Measurements from ENCODE around the gene ECE1. TPM values are rescaled to one million over a fixed set of nuclear protein-coding genes. Genes with fewer than 3 reads are reported as not detected.

Gene ECE1
- total and polyA plus RNA-seq, 2 donors (not counting 1 experiment from before 2014, with no cell fraction given): 131 to 138 TPM

- no peak for TF ChIP-seq EZH2 (IDR thresholded peaks at IDR 0.05; ENCODE audit: low read length, missing control alignments)
- TF ChIP-seq CTCF (conservative IDR thresholded peaks at IDR 0.05 in 1 of 2, IDR thresholded peaks at IDR 0.05 in 1 of 2; ENCODE audit: low read depth in 1 of 2, low read length in 2 of 2): no peak
- Histone ChIP-seq H3K4me1 (ENCODE audit: control insufficient read depth, extremely low read depth, insufficient read depth, low read length) (no peaks in the 10 kb centered on the region), H3K9me3 (ENCODE audit: control insufficient read depth, insufficient read depth, low read depth, low read length) (no peaks in the 10 kb centered on the region), H3K79me2 (ENCODE audit: control insufficient read depth, insufficient read depth, low read length) (no peaks in the 10 kb centered on the region), H3K4me2 (ENCODE audit: extremely low read depth, insufficient read depth, low read length) (no peak overlapping the region), H3K27ac (ENCODE audit: insufficient read depth, low read length) (no peak overlapping the region), H3K4me3 (replicated peaks in 1 of 4; ENCODE audit: control extremely low read depth in 1 of 4, insufficient read depth in 1 of 4, low read depth in 3 of 4, low read length in 4 of 4) (no peak overlapping the region), H3K36me3 (ENCODE audit: control insufficient read depth, insufficient read depth, low read length) (no peaks in the 10 kb centered on the region), H2AFZ (ENCODE audit: low read length) (no peak overlapping the region), H4K20me1 (ENCODE audit: control insufficient read depth, extremely low read depth, insufficient read depth, low read length) (no peaks in the 10 kb centered on the region), H3K27me3 (ENCODE audit: control insufficient read depth, insufficient read depth, low read length) (no peaks in the 10 kb centered on the region), H3K9ac (ENCODE audit: insufficient read depth, low read length) (no peak overlapping the region)
- peak in 1 of 2 donors; percentile 69 for DNase-seq (ENCODE audit: low read depth in 2 of 2)
Measured at GRCh38 chr1:21200767-21201166, 89.5 kb downstream of the ECE1 start.

DNA sequence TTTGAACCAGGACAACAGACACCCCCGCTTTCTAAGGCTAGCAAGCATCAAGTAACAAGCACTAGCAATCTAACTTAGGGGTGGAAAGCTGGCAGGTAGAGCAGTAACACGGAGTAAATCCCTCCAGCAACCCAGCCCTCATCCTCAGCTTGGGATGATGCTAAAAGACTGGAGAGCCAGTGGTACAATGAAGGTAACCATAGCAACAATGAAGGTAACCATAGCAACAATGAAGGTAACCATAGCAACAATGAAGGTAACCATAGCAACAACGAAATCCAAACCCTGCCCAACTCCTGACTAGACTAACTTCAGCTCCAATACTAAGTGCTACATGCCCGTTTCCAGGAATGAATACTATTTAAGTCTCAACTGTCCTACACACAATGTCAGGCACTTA lies 91.3 kb downstream of the ECE1 start:
- Histone ChIP-seq H3K4me1 (ENCODE audit: control insufficient read depth, extremely low read depth, insufficient read depth, low read length) (peaks cover 3% of the 10 kb centered on the region), H3K36me3 (ENCODE audit: control insufficient read depth, insufficient read depth, low read length) (no peaks in the 10 kb centered on the region), H3K4me2 (ENCODE audit: extremely low read depth, insufficient read depth, low read length) (no peak overlapping the region), H3K4me3 (replicated peaks in 1 of 4; ENCODE audit: control extremely low read depth in 1 of 4, insufficient read depth in 1 of 4, low read depth in 3 of 4, low read length in 4 of 4) (no peak overlapping the region), H3K9ac (ENCODE audit: insufficient read depth, low read length) (no peak overlapping the region), H2AFZ (ENCODE audit: low read length) (no peak overlapping the region), H3K27ac (ENCODE audit: insufficient read depth, low read length) (no peak overlapping the region), H3K79me2 (ENCODE audit: control insufficient read depth, insufficient read depth, low read length) (no peaks in the 10 kb centered on the region), H3K9me3 (ENCODE audit: control insufficient read depth, insufficient read depth, low read depth, low read length) (no peaks in the 10 kb centered on the region), H4K20me1 (ENCODE audit: control insufficient read depth, extremely low read depth, insufficient read depth, low read length) (no peaks in the 10 kb centered on the region), H3K27me3 (ENCODE audit: control insufficient read depth, insufficient read depth, low read length) (no peaks in the 10 kb centered on the region)
- TF ChIP-seq EZH2 (IDR thresholded peaks at IDR 0.05; ENCODE audit: low read length, missing control alignments) (no peak), CTCF (conservative IDR thresholded peaks at IDR 0.05 in 1 of 2, IDR thresholded peaks at IDR 0.05 in 1 of 2; ENCODE audit: low read depth in 1 of 2, low read length in 2 of 2) (no peak)
- DNase-seq (ENCODE audit: low read depth in 2 of 2): no peak

DNA sequence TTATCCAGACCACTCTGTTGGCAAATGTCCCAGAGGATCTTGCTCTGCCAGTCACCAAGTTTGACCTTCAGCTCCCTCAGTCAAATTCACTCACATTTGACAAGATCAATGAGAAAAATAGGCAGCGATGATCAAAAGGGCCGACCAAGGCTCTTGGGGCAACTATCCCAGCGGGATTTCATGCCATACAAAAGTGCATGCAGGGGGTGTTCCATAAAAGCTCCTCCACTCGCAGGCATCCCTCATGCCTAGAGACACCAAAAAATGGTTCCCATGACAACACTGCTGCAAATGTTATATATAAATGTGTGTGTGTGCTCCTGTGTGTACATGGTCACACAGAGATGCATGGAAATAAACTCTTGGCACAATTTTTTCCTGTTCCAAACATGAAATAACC lies 97.4 kb downstream of the ECE1 start:
- no peak overlapping the region for H2AFZ ChIP-seq (ENCODE audit: low read length)

More for the DNA sequence above, 97.4 kb downstream of the ECE1 start:
- DNase-seq (ENCODE audit: low read depth in 2 of 2): no peak
- Histone ChIP-seq H3K27ac (ENCODE audit: insufficient read depth, low read length) (no peak overlapping the region), H3K9ac (ENCODE audit: insufficient read depth, low read length) (no peak overlapping the region), H3K27me3 (ENCODE audit: control insufficient read depth, insufficient read depth, low read length) (no peaks in the 10 kb centered on the region), H4K20me1 (ENCODE audit: control insufficient read depth, extremely low read depth, insufficient read depth, low read length) (no peaks in the 10 kb centered on the region), H3K4me3 (replicated peaks in 1 of 4; ENCODE audit: control extremely low read depth in 1 of 4, insufficient read depth in 1 of 4, low read depth in 3 of 4, low read length in 4 of 4) (no peak overlapping the region), H3K79me2 (ENCODE audit: control insufficient read depth, insufficient read depth, low read length) (no peaks in the 10 kb centered on the region), H3K4me1 (ENCODE audit: control insufficient read depth, extremely low read depth, insufficient read depth, low read length) (peaks cover 3% of the 10 kb centered on the region), H3K36me3 (ENCODE audit: control insufficient read depth, insufficient read depth, low read length) (no peaks in the 10 kb centered on the region), H3K9me3 (ENCODE audit: control insufficient read depth, insufficient read depth, low read depth, low read length) (no peaks in the 10 kb centered on the region), H3K4me2 (ENCODE audit: extremely low read depth, insufficient read depth, low read length) (no peak overlapping the region)
- TF ChIP-seq EZH2 (IDR thresholded peaks at IDR 0.05; ENCODE audit: low read length, missing control alignments) (no peak), CTCF (conservative IDR thresholded peaks at IDR 0.05 in 1 of 2, IDR thresholded peaks at IDR 0.05 in 1 of 2; ENCODE audit: low read depth in 1 of 2, low read length in 2 of 2) (no peak)
